GM19455 (cell line): ENCODE data around the gene NNMT.

ENCODE experiments used
- ATAC-seq: cut with Tn5 transposase; IDR thresholded peaks from one replicate; pipeline ENCODE4 v1.9.1; 2021; ENCODE audit not compliant: unreplicated experiment

NNMT gene

DNA sequence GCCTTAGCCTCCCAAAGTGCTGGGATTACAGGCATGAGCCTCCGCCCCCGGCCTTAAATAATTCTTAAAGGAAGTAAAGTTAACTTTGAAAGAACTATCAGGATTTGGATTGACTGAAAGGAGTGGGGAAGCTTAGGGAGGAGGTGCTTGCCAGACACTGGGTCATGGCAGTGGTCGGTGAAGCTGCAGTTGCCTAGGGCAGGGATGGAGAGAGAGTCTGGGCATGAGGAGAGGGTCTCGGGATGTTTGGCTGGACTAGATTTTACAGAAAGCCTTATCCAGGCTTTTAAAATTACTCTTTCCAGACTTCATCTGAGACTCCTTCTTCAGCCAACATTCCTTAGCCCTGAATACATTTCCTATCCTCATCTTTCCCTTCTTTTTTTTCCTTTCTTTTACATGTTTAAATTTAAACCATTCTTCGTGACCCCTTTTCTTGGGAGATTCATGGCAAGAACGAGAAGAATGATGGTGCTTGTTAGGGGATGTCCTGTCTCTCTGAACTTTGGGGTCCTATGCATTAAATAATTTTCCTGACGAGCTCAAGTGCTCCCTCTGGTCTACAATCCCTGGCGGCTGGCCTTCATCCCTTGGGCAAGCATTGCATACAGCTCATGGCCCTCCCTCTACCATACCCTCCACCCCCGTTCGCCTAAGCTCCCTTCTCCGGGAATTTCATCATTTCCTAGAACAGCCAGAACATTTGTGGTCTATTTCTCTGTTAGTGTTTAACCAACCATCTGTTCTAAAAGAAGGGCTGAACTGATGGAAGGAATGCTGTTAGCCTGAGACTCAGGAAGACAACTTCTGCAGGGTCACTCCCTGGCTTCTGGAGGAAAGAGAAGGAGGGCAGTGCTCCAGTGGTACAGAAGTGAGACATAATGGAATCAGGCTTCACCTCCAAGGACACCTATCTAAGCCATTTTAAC, at the start of gene NNMT:
NNMT (plus strand) TSS at position 724 of the 929 bp plus-strand sequence; CDS start at position 882, 158 bp downstream.
- no peak for ATAC-seq

GRCh38 chr11:114247070-114247789, 49.0 kb upstream of the NNMT start:
- no peak for ATAC-seq

DNA sequence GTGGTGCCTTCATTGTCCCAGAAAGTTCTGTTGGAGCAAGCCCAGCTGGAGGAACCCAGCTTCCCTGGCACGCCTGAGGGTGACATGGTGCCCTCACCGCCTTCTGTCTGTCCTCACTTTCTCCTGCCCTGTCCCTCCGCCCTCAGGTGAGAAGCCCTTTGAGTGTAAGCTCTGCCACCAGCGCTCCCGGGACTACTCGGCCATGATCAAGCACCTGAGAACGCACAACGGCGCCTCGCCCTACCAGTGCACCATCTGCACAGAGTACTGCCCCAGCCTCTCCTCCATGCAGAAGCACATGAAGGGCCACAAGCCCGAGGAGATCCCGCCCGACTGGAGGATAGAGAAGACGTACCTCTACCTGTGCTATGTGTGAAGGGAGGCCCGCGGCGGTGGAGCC, 46.0 kb upstream of the NNMT start:
- no peak for ATAC-seq

DNA sequence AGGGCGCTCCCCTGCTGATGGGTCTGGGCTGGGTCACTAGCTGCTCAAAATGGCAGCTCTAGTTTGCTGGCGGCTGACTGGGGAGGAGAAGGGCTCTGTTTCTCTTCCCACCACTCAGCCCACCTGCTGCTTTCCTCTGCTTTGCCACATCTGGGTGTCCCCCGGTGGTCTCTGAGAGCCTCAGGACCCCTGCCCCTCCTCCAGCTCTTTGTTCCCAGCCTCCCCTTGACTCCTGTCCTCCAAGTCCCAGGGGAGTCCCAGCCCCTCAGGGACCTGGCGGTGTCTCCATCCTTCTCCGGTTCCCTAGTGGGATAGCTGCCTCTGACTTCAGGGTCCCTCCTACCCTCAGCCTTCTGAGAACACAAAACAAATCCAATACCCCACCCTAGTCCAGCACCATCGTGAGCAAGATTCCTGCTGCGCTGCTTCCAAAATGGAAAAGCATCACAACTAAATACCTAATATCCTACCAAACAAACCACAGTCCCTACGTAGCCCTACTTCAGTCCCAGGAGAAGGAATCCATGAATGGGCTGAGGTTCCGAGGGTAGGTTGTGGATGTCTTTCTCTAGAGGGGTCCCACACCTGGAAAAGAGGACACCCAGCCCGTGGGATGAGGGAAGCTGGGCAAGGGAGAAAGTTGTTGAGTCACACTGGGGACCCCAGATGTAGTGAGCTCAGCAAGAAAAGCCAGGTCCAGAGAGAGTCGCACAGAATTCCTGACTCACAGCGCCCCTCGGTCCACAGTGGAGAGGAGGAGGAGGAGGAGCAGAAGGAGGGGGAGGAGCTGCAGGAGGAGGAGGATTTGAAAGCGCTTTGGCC, 45.0 kb upstream of the NNMT start:
- no peak for ATAC-seq

GRCh38 chr11:114251815-114252337, 44.3 kb upstream of the NNMT start:
- no peak for ATAC-seq

- no peak for ATAC-seq
Measured at GRCh38 chr11:114252767-114253166, 43.4 kb upstream of the NNMT start.

DNA sequence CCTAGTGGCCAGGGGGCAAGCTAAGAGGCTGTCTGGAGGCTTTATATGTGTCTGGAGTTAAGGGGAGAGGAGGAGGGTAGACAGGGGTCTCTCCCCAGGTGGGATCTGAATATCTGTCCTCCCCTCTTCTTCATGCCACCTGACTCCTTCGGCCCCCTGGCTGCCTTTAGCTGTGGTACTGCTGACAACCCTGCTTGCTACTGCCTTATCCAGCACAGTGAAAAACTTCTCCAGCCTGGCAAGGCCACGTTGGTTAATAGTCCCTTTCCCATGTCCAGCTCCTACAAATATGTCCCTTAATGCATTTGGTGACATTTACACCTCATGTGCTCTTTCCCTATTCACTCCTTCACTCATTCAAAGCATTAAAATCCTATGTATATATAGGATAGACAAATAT, 42.4 kb upstream of the NNMT start:
- no peak for ATAC-seq

DNA sequence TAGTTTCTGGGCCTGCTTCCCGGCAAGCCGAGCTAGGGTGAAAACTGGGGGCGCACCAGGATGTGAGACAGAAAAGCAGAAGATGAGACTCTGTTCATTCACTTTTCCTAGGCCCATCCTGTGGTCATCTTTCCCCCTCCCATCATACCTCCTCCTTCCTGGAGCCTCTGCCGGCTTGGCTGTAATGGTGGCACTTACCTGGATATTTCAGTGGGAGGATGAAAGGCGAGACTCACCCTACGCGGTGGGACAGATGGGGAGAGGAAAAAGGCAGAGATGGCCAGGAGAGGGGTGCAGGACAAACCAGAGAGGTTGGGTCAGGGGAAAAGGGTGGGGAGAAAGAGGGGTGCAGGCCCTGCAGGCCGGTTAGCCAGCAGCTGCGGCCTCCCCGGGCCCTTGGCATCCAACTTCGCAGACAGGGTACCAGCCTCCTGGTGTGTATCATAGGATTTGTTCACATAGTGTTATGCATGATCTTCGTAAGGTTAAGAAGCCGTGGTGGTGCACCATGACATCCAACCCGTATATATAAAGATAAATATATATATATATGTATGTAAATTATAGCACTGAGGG, 41.5 kb upstream of the NNMT start:
- no peak for ATAC-seq

DNA sequence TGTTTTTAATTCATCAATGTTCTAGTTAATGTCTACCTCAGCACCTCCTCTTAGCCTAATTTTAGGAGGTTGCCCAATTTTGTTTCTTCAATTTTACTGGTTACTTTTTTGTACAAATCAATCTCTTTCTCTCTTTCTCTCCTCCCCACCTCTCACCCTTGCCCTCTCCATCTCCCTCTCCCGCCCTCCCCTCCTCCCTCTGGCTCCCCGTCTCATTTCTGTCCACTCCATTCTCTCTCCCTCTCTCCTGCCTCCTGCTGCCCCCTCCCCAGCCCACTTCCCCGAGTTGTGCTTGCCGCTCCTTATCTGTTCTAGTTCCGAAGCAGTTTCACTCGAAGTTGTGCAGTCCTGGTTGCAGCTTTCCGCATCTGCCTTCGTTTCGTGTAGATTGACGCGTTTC, 40.9 kb upstream of the NNMT start:
- ATAC-seq = no peak

- ATAC-seq = no peak
Measured at GRCh38 chr11:114256176-114256966, 39.8 kb upstream of the NNMT start.

GRCh38 chr11:114256967-114257286, 39.3 kb upstream of the NNMT start:
- no peak for ATAC-seq

DNA sequence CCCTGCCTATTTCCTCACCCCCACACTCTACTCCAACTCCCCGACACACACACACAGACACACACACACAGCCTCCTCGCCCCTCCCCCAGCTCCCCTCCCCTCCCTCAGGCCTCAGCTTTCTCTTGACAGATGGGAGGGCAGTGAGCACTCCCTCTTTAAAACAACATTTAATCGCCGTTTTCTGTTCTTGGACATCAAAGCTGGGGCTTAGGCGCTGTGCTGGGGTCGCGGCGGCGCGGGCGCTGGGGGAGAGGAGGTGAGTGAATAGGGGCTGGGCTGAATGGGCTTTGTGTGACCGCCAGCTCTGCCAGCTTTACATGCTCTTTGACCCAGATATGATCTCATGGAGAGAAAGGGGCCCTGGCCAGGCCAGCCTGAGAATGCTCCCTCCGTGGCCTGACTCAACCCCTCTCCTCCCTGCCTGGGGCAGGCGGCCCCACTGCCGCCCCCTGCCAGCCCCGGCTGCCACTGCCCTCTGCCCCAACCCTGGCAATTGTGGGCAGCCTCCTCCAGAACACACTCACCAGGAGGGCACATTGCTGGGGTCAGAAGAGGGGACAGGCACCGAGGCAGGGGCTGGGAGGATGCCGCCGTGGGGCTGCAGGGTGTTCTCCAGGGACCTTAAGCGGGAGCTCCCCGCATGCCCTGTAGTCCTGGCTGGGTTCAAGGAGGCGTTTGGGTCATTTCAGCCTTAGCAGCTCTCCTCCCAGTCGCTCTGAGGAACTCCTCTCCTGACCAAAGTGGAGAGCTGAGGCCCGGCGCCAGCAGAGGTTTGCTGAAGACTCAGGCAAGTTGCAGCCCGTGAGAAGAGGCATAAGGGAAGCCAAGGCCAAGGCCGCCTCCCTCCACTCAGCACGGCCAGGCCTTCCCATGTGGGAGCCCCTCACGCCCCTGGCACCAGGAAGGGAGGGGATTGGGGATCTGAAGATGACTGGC, 38.3 kb upstream of the NNMT start:
- ATAC-seq = no peak

DNA sequence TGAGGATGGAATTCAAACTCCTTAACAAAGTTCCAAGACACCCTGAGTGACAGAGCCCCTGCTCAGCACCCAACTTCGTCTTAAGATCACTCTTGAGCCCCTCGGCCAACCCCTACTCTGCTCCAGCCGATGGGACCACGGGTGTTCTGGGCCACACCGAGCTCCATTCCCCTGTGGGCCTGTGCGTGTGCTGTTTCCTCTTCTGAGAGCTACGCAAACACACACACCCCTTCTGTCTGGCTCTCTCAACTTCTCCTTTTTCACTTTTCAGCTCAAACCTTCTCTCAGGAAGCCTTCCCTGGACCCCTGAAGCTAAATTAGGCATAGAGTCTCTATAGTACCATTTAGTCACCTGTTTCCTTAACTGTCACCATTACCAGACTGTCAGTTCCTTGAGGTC, 37.5 kb upstream of the NNMT start:
- no peak for ATAC-seq

DNA sequence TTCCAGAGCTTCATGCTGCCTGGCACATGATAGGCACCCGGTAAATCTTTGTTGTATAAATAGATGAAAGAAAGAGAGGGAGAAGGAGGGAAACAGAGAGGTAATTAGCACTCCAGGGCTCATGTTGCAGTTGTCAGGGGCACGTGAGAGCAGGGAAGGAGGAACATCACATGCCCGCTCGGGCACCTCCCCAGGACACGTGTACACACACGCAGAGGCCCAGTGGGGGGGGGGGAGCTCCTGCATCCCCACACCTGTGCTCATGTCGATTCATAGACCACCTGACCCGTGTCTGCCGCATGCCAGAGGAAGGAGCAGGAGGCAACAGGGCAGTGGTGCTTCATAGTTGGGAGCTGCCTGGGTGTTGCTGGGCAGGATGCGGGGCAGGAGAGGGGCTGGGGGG, 37.1 kb upstream of the NNMT start:
- no peak for ATAC-seq

- no peak for ATAC-seq
Measured at GRCh38 chr11:114259551-114259983, 36.6 kb upstream of the NNMT start.

DNA sequence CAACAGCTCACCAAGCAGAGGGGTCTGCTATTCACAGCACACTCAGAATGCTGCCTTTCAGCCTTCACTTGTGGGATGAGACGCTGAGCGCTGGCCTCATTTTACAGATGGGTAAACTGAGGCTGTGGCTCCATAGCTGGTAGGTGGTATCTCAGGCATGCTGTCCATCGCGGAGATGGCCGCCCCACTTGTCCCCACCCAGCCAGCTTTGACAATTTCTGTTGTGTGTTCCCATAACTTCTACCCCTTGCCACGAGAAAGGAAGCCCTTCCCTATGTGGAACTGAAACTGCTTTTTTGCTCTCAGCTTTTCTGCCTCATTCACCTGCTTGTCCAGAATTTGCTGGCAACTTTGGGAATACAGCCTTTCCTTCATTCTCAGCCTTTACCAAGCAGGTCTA, 36.1 kb upstream of the NNMT start:
- no peak for ATAC-seq

DNA sequence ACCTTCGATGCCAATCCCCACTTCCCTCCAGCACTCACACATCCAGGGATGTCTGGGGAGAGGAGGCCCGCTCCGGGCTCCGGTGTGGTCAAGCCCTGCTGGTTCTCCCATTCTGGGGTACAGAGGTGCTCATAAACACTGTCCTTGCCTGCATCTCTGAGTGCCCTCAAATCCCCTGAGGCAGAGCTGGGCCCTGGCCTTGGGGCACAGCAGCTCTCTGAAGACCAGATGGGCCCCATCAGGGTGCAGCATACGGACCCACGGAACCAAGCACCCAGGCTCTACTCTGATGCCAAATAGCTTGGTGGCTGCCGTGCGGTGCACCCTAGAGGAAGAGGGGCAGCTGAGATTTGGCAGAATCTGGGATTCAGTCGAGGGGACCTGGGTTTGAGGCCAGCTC, 35.7 kb upstream of the NNMT start:
- ATAC-seq = no peak

GRCh38 chr11:114261791-114262190, 34.4 kb upstream of the NNMT start:
- no peak for ATAC-seq
